ENCODE measurements around the gene GALNT16.

GALNT16 gene

GRCh38 chr14:69404883-69405282 is 144.9 kb downstream of the GALNT16 start:
- DNase-seq (ENCODE audit: low read depth in 2 of 2): no peak

GRCh38 chr14:69405762-69406161 is 145.8 kb downstream of the GALNT16 start:
- no peak for DNase-seq (ENCODE audit: low read depth in 2 of 2)
